HG03469 (cell line): Measurements from ENCODE around the gene TARBP1.

Experiments
- ATAC-seq: cut with Tn5 transposase; IDR thresholded peaks from one replicate; pipeline ENCODE4 v1.9.1; 2021; ENCODE audit warnings: mild to moderate bottlenecking, moderate library complexity, moderate number of reproducible peaks; ENCODE audit not compliant: unreplicated experiment

Gene TARBP1

GRCh38 chr1:234484991-234485739, 6.2 kb upstream of the TARBP1 start:
- no peak for ATAC-seq

- ATAC-seq = no peak
These were observed 5.2 kb upstream of the TARBP1 start for GRCh38 chr1:234484218-234484617.

- ATAC-seq = no peak
These were observed 2.8 kb upstream of the TARBP1 start for GRCh38 chr1:234481771-234482170.

GRCh38 chr1:234479866-234480265, 887 bp upstream of the TARBP1 start:
- no peak for ATAC-seq

GRCh38 chr1:234479310-234479559, 256 bp upstream of the TARBP1 start:
- ATAC-seq = no peak

- ATAC-seq = peak; percentile 28
These were observed 863 bp downstream of the TARBP1 start for GRCh38 chr1:234478152-234478480.

GRCh38 chr1:234477386-234478151, 1.4 kb downstream of the TARBP1 start:
- ATAC-seq = no peak

GRCh38 chr1:234476172-234476571, 2.8 kb downstream of the TARBP1 start:
- no peak for ATAC-seq

- no peak for ATAC-seq
These were observed 3.7 kb downstream of the TARBP1 start for GRCh38 chr1:234475167-234475793.

GRCh38 chr1:234474375-234474774, 4.6 kb downstream of the TARBP1 start:
- ATAC-seq = no peak

- ATAC-seq = no peak
These were observed 5.9 kb downstream of the TARBP1 start for GRCh38 chr1:234473118-234473517.

GRCh38 chr1:234469376-234469775, 9.6 kb downstream of the TARBP1 start:
- no peak for ATAC-seq

GRCh38 chr1:234468580-234468979, 10.4 kb downstream of the TARBP1 start:
- ATAC-seq = no peak

- no peak for ATAC-seq
These were observed 11.2 kb downstream of the TARBP1 start for GRCh38 chr1:234467821-234468220.

- no peak for ATAC-seq
These were observed 12.0 kb downstream of the TARBP1 start for GRCh38 chr1:234466945-234467344.

GRCh38 chr1:234463749-234464148, 15.2 kb downstream of the TARBP1 start:
- ATAC-seq = no peak

GRCh38 chr1:234460652-234461051, 18.3 kb downstream of the TARBP1 start:
- ATAC-seq = no peak

GRCh38 chr1:234458352-234459017, 20.5 kb downstream of the TARBP1 start:
- no peak for ATAC-seq

GRCh38 chr1:234454926-234455325, 24.1 kb downstream of the TARBP1 start:
- no peak for ATAC-seq

GRCh38 chr1:234452406-234452965, 26.5 kb downstream of the TARBP1 start:
- no peak for ATAC-seq

GRCh38 chr1:234440348-234440747, 38.6 kb downstream of the TARBP1 start:
- ATAC-seq = no peak
